Measurements from ENCODE around the gene MAD1L1. TPM values are rescaled to one million over a fixed set of nuclear protein-coding genes. Genes with fewer than 3 reads are reported as not detected.

The MAD1L1 gene
- total RNA-seq, 1 experiment from 2014 or later, result 50.8 TPM

- Histone ChIP-seq H3K79me2 (ENCODE audit: low read depth) (no peaks in the 10 kb centered on the region), H3K27ac (no peak overlapping the region), H3K4me1 (replicated peaks; ENCODE audit: insufficient read depth) (no peaks in the 10 kb centered on the region), H3K9me3 (ENCODE audit: insufficient read depth, low read depth) (no peaks in the 10 kb centered on the region), H3K9me2 (ENCODE audit: insufficient read depth) (no peaks in the 10 kb centered on the region), H4K20me1 (ENCODE audit: insufficient read depth) (no peaks in the 10 kb centered on the region), H3K27me3 (ENCODE audit: insufficient read depth, low read depth) (no peaks in the 10 kb centered on the region), H3K36me3 (ENCODE audit: low read depth) (no peaks in the 10 kb centered on the region), H3K4me3 (no peak overlapping the region), H3K4me2 (no peak overlapping the region), H2AFZ (no peak overlapping the region), H3F3A (ENCODE audit: insufficient read depth, low read depth) (no peaks in the 10 kb centered on the region)
- BruUV-seq (replicated peaks), result no TSS peak
- intact Hi-C loops (cut with micrococcal nuclease; ENCODE audit: unreplicated experiment), result no loop called here
- ChIA-PET POLR2A (ENCODE audit: unreplicated experiment) (no interaction called here), CTCF (no interaction called here)
- no peak for TF ChIP-seq CTCF (conservative IDR thresholded peaks at IDR 0.05)
- DNase-seq, result no peak
Observed at GRCh38 chr7:2140216-2141020, 92.3 kb downstream of the MAD1L1 start.

- no peak overlapping the region for H3K27ac ChIP-seq
- no peak overlapping the region for H3K4me2 ChIP-seq
- H3K4me1 ChIP-seq (replicated peaks; ENCODE audit: insufficient read depth), result no peaks in the 10 kb centered on the region
- H4K20me1 ChIP-seq (ENCODE audit: insufficient read depth), result no peaks in the 10 kb centered on the region
- DNase-seq, result no peak
- H2AFZ ChIP-seq, result no peak overlapping the region
- no peaks in the 10 kb centered on the region for H3K9me2 ChIP-seq (ENCODE audit: insufficient read depth)
- no peaks in the 10 kb centered on the region for H3F3A ChIP-seq (ENCODE audit: insufficient read depth, low read depth)
- no peaks in the 10 kb centered on the region for H3K27me3 ChIP-seq (ENCODE audit: insufficient read depth, low read depth)
- TF ChIP-seq EZH2 (IDR thresholded peaks at IDR 0.05; ENCODE audit: low read depth), result no peak
- TF ChIP-seq CTCF (conservative IDR thresholded peaks at IDR 0.05), result no peak
- no peaks in the 10 kb centered on the region for H3K36me3 ChIP-seq (ENCODE audit: low read depth)
- no peaks in the 10 kb centered on the region for H3K79me2 ChIP-seq (ENCODE audit: low read depth)
- H3K4me3 ChIP-seq, result no peak overlapping the region
- no peaks in the 10 kb centered on the region for H3K9me3 ChIP-seq (ENCODE audit: insufficient read depth, low read depth)
- ChIA-PET CTCF (no interaction called here), POLR2A (ENCODE audit: unreplicated experiment) (interaction anchor here (0.5 kb wide), 1 partner anchor 58 kb away, joined by 31 read pairs; no protein-coding TSS in a partner anchor)
- intact Hi-C loops (cut with micrococcal nuclease; ENCODE audit: unreplicated experiment), result no loop called here
- no TSS peak for BruUV-seq (replicated peaks)
Observed at GRCh38 chr7:2139004-2139699, 93.6 kb downstream of the MAD1L1 start.

- no peak for DNase-seq
- H3K79me2 ChIP-seq (ENCODE audit: low read depth), result no peaks in the 10 kb centered on the region
- ChIA-PET CTCF (no interaction called here), POLR2A (ENCODE audit: unreplicated experiment) (no interaction called here)
- no peaks in the 10 kb centered on the region for H3K4me1 ChIP-seq (replicated peaks; ENCODE audit: insufficient read depth)
- H3K27ac ChIP-seq, result no peak overlapping the region
- H3K4me3 ChIP-seq, result no peak overlapping the region
- no peaks in the 10 kb centered on the region for H4K20me1 ChIP-seq (ENCODE audit: insufficient read depth)
- intact Hi-C loops (cut with micrococcal nuclease; ENCODE audit: unreplicated experiment), result no loop called here
- no peaks in the 10 kb centered on the region for H3K9me2 ChIP-seq (ENCODE audit: insufficient read depth)
- H3K36me3 ChIP-seq (ENCODE audit: low read depth), result no peaks in the 10 kb centered on the region
- no peaks in the 10 kb centered on the region for H3K27me3 ChIP-seq (ENCODE audit: insufficient read depth, low read depth)
- H2AFZ ChIP-seq, result no peak overlapping the region
- BruUV-seq (replicated peaks), result no TSS peak
- no peak overlapping the region for H3K4me2 ChIP-seq
- no peaks in the 10 kb centered on the region for H3F3A ChIP-seq (ENCODE audit: insufficient read depth, low read depth)
- no peaks in the 10 kb centered on the region for H3K9me3 ChIP-seq (ENCODE audit: insufficient read depth, low read depth)
- TF ChIP-seq CTCF (conservative IDR thresholded peaks at IDR 0.05) (no peak), EZH2 (IDR thresholded peaks at IDR 0.05; ENCODE audit: low read depth) (no peak)
Observed at GRCh38 chr7:2138146-2138765, 94.5 kb downstream of the MAD1L1 start.

Measured in PC-9 (cell line).